ENCODE results near the gene CST9.

Gene CST9

DNA sequence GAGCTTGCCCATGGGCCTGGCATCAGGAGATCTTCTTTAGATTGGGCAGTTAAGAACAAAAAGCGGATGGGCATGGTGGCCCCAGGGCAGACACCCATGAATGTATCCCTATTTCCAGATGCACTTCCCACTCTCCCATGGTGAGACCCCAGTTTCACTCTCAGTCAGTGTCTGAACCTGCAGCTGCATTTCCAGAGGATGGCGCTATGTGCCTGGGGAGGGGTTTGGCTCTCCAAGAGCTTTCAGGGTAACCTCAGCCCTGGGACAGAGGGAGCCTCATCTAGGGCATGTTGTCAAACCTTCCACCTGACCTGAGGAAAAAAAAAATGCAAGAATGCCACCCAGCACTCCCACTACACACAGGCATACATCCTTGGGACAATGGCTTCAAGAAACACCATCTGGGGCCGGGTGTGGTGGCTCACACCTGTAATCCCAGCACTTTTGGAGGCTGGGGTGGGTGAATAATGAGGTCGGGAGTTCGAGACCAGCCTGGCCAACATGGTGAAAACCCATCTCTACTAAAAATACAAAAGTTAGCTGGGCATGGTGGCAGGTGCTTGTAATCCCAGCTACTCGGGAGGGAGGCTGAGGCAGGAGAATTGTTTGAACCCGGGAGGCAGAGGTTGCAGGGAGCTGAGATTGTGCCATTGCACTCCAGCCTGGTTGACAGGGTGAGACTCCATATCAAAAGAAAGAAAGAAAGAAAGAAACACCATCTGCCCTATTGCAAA lies 39.4 kb downstream of the CST9 start:
- H3K4me3 ChIP-seq (ENCODE audit: low read depth, low read length): no peak overlapping the region
- DNase-seq (ENCODE audit: low read depth): no peak
- TF ChIP-seq, protein P1, sequence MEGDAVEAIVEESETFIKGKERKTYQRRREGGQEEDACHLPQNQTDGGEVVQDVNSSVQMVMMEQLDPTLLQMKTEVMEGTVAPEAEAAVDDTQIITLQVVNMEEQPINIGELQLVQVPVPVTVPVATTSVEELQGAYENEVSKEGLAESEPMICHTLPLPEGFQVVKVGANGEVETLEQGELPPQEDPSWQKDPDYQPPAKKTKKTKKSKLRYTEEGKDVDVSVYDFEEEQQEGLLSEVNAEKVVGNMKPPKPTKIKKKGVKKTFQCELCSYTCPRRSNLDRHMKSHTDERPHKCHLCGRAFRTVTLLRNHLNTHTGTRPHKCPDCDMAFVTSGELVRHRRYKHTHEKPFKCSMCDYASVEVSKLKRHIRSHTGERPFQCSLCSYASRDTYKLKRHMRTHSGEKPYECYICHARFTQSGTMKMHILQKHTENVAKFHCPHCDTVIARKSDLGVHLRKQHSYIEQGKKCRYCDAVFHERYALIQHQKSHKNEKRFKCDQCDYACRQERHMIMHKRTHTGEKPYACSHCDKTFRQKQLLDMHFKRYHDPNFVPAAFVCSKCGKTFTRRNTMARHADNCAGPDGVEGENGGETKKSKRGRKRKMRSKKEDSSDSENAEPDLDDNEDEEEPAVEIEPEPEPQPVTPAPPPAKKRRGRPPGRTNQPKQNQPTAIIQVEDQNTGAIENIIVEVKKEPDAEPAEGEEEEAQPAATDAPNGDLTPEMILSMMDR (IDR thresholded peaks at IDR 0.05; ENCODE audit: control insufficient read depth, extremely low read depth, insufficient read depth): no peak

DNA sequence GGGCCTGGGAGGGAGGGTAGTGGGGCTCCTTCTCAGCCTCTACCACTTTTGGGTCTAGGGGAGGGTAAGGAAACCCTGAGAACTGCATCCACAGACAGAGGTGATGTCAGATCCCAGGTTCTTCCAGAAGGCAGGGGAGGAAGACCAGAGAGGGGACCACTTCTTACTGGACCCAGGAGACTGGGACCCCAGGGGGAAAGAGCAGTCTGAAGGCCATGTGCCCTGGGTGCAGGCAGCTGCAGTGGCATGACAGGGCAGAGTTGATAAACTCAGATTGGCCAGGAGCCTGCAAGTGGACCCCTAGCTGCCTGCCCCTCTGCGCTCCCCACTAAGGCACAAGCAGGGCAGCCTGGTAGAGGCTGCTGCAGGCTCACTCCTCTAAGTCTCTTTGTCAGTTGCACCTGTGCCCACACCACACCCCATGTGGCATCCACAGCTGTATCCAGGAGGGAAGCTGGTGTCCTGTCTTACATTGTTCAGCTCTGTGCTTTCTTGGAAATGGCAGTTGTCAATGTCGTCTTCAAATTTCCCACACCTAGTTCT lies 40.1 kb downstream of the CST9 start:
- DNase-seq (ENCODE audit: low read depth): no peak
- TF ChIP-seq, protein P1 (IDR thresholded peaks at IDR 0.05; ENCODE audit: control insufficient read depth, extremely low read depth, insufficient read depth): no peak
- H3K4me3 ChIP-seq (ENCODE audit: low read depth, low read length): no peak overlapping the region

DNA sequence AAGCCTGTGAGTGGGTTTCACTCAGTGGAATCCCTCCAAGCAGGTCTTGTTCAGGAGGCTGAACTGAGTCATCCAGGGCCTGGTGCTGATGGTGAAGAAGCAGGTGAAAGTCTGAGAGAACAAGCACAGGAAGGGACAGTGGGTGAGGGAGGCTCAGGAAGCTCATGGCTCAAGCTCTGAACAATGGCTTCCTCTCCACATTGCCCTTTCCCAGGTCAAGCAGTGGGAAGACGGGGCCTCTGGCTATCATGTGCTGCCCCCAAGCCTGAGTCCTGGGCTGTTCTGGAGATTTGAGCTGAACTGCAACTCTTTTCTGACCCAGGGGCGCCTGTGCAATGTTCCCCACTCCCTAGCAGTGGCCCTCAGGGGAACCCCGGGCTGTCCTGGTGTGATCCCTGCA lies 40.8 kb downstream of the CST9 start:
- no peak overlapping the region for H3K4me3 ChIP-seq (ENCODE audit: low read depth, low read length)
- DNase-seq (ENCODE audit: low read depth): no peak
- TF ChIP-seq, protein P1 (IDR thresholded peaks at IDR 0.05; ENCODE audit: control insufficient read depth, extremely low read depth, insufficient read depth): no peak

DNA sequence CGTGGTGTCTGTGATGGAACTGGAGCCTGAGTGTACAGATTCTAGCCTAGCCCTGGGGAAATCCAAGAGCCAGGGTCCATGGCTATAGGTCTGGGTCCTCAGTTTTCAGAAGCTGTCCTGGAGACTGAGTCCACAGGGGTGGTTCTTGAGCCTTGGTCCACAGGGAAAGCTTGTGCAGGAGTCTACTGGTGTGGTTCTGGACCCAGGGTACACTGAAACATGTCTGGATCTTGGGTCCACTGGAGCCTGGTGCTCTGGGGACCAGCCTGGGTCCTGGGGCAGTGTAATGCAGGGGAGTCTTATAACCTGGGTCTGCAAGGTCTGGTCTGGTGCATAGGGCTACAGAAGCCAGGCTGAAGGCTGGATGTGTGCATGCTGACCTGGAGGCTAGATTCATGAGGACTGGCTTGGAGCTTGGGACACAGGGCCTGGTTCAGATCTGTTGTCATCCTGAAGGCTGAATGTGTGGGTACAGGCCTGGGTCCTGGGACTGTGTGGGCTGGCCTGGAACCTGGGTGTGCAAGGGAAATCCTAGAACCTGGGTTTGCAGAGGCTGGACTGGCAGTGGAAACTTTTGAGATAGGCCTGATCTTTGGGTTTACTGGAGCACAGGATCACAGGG lies 42.9 kb downstream of the CST9 start:
- DNase-seq (ENCODE audit: low read depth): no peak
- TF ChIP-seq, protein P1 (IDR thresholded peaks at IDR 0.05; ENCODE audit: control insufficient read depth, extremely low read depth, insufficient read depth): no peak
- H3K4me3 ChIP-seq (ENCODE audit: low read depth, low read length): no peak overlapping the region

DNA sequence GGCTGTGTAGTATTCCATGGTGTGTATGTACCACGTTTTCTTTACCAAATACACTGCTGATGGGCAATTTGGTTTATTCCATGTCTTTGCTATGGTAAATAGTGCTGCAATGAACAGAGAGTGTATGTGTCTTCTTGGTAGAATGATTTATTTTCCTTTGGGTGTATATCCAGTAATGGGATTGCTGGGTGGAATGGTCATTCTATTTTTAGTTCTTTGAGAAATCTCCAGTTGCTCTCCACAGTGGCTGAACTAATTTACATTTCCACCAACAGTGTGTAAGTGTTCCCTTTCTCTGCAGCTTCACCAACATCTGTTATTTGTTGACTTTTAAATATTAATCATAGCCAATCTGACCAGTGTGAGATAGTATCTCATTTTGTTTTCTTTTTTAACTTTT lies 51.3 kb downstream of the CST9 start:
- no peak for DNase-seq (ENCODE audit: low read depth)
- TF ChIP-seq, protein P1 (IDR thresholded peaks at IDR 0.05; ENCODE audit: control insufficient read depth, extremely low read depth, insufficient read depth): no peak
- H3K4me3 ChIP-seq (ENCODE audit: low read depth, low read length): no peak overlapping the region
